GM19099 (cell line): ENCODE results near the gene KCTD15.

ENCODE experiments used
- POLR2A ChIP-seq: IDR thresholded peaks from 3 replicates; pipeline ENCODE4 v1.6.1; 2011; ENCODE audit warnings: low read depth; ENCODE audit not compliant: insufficient read length; ENCODE audit errors: extremely low read depth

The KCTD15 gene

GRCh38 chr19:33780251-33780650 is 16.4 kb upstream of the KCTD15 start:
- no peak for TF ChIP-seq POLR2A

- no peak for TF ChIP-seq POLR2A
Observed at GRCh38 chr19:33780746-33781145, 15.9 kb upstream of the KCTD15 start.

GRCh38 chr19:33781415-33781935 is 15.2 kb upstream of the KCTD15 start:
- no peak for TF ChIP-seq POLR2A

GRCh38 chr19:33781996-33782395 is 14.7 kb upstream of the KCTD15 start:
- no peak for TF ChIP-seq POLR2A

- no peak for TF ChIP-seq POLR2A
Observed at GRCh38 chr19:33784432-33784831, 12.2 kb upstream of the KCTD15 start.

- no peak for TF ChIP-seq POLR2A
Observed at GRCh38 chr19:33785795-33786194, 10.9 kb upstream of the KCTD15 start.

- TF ChIP-seq POLR2A, result no peak
Observed at GRCh38 chr19:33788676-33789075, 8.0 kb upstream of the KCTD15 start.

GRCh38 chr19:33789344-33789743 is 7.3 kb upstream of the KCTD15 start:
- no peak for TF ChIP-seq POLR2A

- no peak for TF ChIP-seq POLR2A
Observed at GRCh38 chr19:33794683-33795369, 1.8 kb upstream of the KCTD15 start.

GRCh38 chr19:33795370-33796163 is 1.1 kb upstream of the KCTD15 start:
- no peak for TF ChIP-seq POLR2A

- TF ChIP-seq POLR2A, result no peak
Observed at GRCh38 chr19:33797802-33798671, 1.4 kb downstream of the KCTD15 start.

- no peak for TF ChIP-seq POLR2A
Observed at GRCh38 chr19:33798681-33799111, 2.0 kb downstream of the KCTD15 start.

GRCh38 chr19:33799476-33799875 is 2.8 kb downstream of the KCTD15 start:
- no peak for TF ChIP-seq POLR2A

- TF ChIP-seq POLR2A, result no peak
Observed at GRCh38 chr19:33800012-33800680, 3.5 kb downstream of the KCTD15 start.
